Stimulated activated CD8-positive, alpha-beta memory T cell treated with anti-CD3 and anti-CD28 coated beads, Interleukin-15, amount 100 ng/mL, for 24 hours (primary cell): ENCODE measurements around the gene NAPA.

Source experiments
- DNase-seq: peaks from one replicate; pipeline ENCODE4 v3.0.0-alpha.2; 2020; ENCODE audit warnings: low read depth

The NAPA gene

GRCh38 chr19:47514869-47515588, at the start of gene NAPA:
Gene NAPA, minus strand, starts transcription at chr19:47515063. Its CDS starts 123 bp downstream, at chr19:47514940.
- DNase-seq, result peak; percentile 99

- no peak for DNase-seq
These were observed 49.2 kb upstream of the NAPA start for GRCh38 chr19:47564081-47564480.

- DNase-seq, result no peak
These were observed 46.7 kb upstream of the NAPA start for GRCh38 chr19:47561440-47562057.

GRCh38 chr19:47560999-47561398, 46.1 kb upstream of the NAPA start:
- no peak for DNase-seq

GRCh38 chr19:47550129-47550528, 35.3 kb upstream of the NAPA start:
- DNase-seq, result no peak

- no peak for DNase-seq
These were observed 34.5 kb upstream of the NAPA start for GRCh38 chr19:47549261-47549862.

GRCh38 chr19:47547199-47547598, 32.3 kb upstream of the NAPA start:
- DNase-seq, result no peak

- no peak for DNase-seq
These were observed 30.4 kb upstream of the NAPA start for GRCh38 chr19:47545061-47545948.

- DNase-seq, result no peak
These were observed 29.6 kb upstream of the NAPA start for GRCh38 chr19:47544476-47544875.

- no peak for DNase-seq
These were observed 29.2 kb upstream of the NAPA start for GRCh38 chr19:47544075-47544474.

GRCh38 chr19:47542030-47542475, 27.2 kb upstream of the NAPA start:
- DNase-seq, result no peak

- no peak for DNase-seq
These were observed 26.7 kb upstream of the NAPA start for GRCh38 chr19:47541518-47541917.

- DNase-seq, result no peak
These were observed 25.9 kb upstream of the NAPA start for GRCh38 chr19:47540748-47541147.

- no peak for DNase-seq
These were observed 25.0 kb upstream of the NAPA start for GRCh38 chr19:47539747-47540311.

- no peak for DNase-seq
These were observed 23.9 kb upstream of the NAPA start for GRCh38 chr19:47538812-47539211.

- no peak for DNase-seq
These were observed 22.6 kb upstream of the NAPA start for GRCh38 chr19:47537493-47537892.

GRCh38 chr19:47534628-47535027, 19.8 kb upstream of the NAPA start:
- no peak for DNase-seq

GRCh38 chr19:47531640-47532387, 17.0 kb upstream of the NAPA start:
- DNase-seq, result no peak

- DNase-seq, result no peak
These were observed 14.3 kb upstream of the NAPA start for GRCh38 chr19:47529018-47529742.

GRCh38 chr19:47526798-47527197, 11.9 kb upstream of the NAPA start:
- DNase-seq, result no peak

GRCh38 chr19:47523473-47523872, 8.6 kb upstream of the NAPA start:
- no peak for DNase-seq
